HL-60 (cell line): ENCODE data around the gene GALNT3.

Source experiments
- GABPA ChIP-seq: IDR thresholded peaks from 2 replicates; pipeline ENCODE4 v1.6.1; 2012; ENCODE audit warnings: low read depth
- REST ChIP-seq: IDR thresholded peaks from 2 replicates; pipeline ENCODE4 v1.6.1; 2012; ENCODE audit warnings: low read depth; ENCODE audit not compliant: insufficient replicate concordance
- TF ChIP-seq, protein P1 (sequence below): IDR thresholded peaks from one replicate; pipeline ENCODE4 v1.5.1; 2011; ENCODE audit warnings: low read length, control low read depth, inconsistent platforms; ENCODE audit not compliant: insufficient read depth

DNA sequence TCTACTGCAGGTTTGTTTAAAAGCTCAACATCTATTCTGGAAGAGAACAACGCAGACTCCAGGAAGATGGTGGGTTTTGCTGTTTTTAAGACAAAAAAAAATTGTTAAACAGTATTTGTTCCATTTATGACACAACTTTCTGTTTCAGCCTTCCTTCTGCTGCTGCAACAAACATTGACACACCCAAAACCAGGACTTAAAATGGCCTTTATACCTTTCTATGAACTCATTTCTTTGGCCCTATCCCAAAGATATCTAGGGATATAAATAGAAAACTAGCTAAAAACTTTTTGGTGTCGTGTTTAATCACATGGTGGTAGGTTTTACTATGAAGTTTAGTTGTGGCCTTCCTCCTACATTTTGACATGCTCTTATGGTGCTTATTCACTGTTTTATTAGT is 964 bp upstream of the GALNT3 start:
- TF ChIP-seq, protein P1, sequence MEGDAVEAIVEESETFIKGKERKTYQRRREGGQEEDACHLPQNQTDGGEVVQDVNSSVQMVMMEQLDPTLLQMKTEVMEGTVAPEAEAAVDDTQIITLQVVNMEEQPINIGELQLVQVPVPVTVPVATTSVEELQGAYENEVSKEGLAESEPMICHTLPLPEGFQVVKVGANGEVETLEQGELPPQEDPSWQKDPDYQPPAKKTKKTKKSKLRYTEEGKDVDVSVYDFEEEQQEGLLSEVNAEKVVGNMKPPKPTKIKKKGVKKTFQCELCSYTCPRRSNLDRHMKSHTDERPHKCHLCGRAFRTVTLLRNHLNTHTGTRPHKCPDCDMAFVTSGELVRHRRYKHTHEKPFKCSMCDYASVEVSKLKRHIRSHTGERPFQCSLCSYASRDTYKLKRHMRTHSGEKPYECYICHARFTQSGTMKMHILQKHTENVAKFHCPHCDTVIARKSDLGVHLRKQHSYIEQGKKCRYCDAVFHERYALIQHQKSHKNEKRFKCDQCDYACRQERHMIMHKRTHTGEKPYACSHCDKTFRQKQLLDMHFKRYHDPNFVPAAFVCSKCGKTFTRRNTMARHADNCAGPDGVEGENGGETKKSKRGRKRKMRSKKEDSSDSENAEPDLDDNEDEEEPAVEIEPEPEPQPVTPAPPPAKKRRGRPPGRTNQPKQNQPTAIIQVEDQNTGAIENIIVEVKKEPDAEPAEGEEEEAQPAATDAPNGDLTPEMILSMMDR = no peak
- TF ChIP-seq GABPA (no peak), REST (no peak)
